HG03558 (cell line): ENCODE measurements around the gene CAMK2G.

ENCODE experiments used
- ATAC-seq: cut with Tn5 transposase; IDR thresholded peaks from one replicate; pipeline ENCODE4 v1.9.1; 2021; ENCODE audit warnings: moderate number of reproducible peaks; ENCODE audit not compliant: unreplicated experiment; ENCODE audit errors: extremely low read depth

The CAMK2G gene

DNA sequence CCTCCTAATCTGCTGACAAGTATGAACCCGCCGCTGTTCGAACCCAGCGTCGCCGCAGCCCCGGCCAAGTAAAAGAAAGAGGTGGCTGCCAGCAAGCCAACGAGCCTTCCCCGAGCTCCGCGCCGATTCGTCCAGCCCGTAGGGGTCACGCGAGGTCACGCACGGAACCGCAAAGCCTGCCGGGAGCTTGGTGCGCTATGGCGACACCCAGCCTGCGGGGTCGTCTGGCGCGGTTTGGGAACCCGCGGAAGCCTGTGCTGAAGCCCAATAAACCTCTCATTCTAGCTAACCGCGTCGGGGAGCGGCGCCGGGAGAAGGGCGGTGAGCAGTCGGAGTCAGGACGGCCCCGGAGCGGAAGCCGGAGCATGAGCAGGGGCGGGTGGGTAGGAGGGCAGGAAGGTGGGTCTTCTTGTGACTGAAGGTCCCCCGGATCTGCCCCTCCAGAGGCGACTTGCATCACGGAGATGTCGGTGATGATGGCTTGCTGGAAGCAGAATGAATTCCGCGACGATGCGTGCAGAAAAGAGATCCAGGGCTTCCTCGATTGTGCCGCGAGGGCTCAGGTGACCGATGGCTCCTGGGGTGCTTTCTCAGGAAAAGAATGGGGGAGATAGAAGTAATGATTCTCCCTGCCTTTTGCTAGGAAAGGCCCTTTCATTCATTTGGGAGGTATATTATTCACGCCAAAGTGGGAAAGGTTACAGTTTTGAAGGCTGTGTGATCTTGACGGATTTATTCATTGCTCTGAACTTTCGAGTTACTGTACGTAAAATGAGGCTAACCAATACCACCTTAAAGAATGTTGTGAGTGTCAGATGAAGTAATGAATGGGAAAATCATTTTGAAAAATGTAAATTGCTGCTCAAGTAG, 92.2 kb downstream of the CAMK2G start, which contains the start of gene CHCHD1:
Gene CHCHD1 (plus strand): TSS at position 170 of the 870 bp plus-strand sequence. CDS start 28 bp downstream, at position 198.
- no peak for ATAC-seq

- no peak for ATAC-seq
Measured at GRCh38 chr10:73781548-73781878, 92.8 kb downstream of the CAMK2G start.

DNA sequence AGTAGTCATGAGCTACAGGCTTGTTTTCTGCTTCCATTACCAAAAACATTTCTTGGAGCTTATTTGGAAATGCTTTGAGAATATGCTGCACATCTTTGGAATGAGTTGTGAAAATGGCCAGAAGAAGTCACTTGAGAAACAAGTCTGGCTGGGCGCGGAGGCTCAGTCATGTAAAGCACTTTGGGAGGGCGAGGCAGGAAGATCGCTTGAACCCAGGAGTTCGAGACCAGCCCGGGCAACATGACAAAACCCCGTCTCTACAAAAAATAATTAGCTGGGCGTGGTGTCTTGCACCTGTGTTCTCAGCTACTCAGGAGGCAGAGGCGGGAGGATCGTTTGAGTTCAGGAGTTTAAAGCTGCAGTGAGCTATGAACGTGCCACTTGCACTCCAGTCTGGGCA, 93.4 kb downstream of the CAMK2G start:
- ATAC-seq, result no peak

DNA sequence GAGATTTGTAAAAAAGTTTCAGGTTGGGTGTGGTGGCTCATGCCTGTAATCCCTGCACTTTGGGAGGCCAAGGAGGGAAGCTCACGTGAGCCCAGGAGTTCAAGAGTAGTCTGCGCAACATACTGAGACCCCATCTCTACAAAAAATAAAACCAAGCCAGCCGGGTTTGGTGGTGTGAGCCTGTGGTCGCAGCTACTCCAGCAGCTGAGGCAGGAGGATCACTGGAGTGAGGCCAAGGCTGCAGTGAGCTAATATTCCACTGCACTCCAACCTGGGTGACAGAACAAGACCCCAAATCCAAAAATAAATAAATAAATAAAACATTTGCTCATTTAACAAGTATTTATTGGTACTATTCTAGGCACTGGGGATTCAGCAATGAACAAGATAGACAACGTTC, 94.1 kb downstream of the CAMK2G start:
- ATAC-seq, result no peak

- no peak for ATAC-seq
Measured at GRCh38 chr10:73779539-73780197, 94.7 kb downstream of the CAMK2G start.

GRCh38 chr10:73779018-73779417, 95.3 kb downstream of the CAMK2G start:
- no peak for ATAC-seq

- ATAC-seq, result no peak
Measured at GRCh38 chr10:73774637-73775036, 99.7 kb downstream of the CAMK2G start.

GRCh38 chr10:73773152-73773879, 101.0 kb downstream of the CAMK2G start:
- ATAC-seq, result no peak

GRCh38 chr10:73772281-73773151, 101.8 kb downstream of the CAMK2G start:
- no peak for ATAC-seq

GRCh38 chr10:73771722-73772280, 102.6 kb downstream of the CAMK2G start:
- no peak for ATAC-seq

DNA sequence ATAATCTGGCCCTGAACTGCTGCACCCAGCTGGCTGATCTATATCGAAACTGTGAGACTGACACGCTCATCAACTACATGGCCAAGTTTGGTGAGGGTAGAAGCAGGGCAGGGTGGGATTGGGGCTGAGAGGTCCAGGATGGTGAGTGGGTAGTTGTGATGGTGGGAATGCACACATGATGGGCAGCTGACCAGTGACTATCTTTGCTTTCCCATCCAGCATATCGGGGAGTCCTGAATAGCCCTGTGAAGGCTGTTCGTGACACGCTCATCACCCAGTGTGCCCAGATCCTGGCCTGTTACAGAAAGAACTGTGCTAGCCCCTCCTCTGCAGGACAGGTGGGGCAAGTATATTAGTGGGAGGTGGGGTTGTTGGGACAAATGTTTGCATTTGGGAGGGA, 105.0 kb downstream of the CAMK2G start:
- no peak for ATAC-seq

GRCh38 chr10:73768881-73769280, 105.5 kb downstream of the CAMK2G start:
- no peak for ATAC-seq

DNA sequence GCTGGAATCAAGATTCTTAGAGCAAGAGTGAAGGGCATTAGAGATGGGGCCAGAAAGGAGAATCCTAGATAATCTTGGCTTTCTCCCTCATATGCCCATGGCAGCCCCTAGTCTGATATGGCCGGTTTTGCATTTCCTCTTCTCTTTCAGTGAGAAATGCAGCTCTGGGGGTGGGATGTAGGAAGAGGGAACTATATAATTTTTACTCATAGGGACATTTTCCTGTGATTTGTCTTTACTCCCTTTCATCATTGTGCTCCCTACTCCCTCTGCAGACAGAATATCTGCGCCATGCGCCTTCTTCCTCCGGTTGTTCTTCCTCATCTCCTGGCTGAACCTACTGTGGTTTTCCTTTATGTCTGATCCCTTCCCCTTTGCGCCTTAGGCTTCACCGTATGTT, 109.3 kb downstream of the CAMK2G start:
- no peak for ATAC-seq

DNA sequence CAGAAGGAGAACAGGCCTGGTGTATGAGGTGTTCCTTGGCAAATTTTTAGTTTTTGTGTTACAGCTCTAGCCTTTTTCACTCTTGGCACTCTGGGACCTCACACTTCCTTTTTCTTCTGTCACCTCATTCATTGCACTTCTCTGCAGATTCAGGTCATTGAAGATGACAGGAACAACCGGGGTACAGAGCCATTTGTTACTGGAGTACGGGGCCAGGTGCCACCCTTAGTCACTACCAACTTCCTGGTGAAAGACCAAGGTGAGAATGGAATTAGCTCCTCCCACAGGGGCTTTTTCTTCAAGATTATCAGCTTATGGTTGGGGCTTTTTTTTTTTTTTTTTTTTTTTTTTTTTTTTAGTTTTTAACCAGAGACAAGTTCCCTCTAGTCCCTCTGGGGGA, 111.0 kb downstream of the CAMK2G start:
- ATAC-seq, result no peak

GRCh38 chr10:73762915-73763314, 111.4 kb downstream of the CAMK2G start:
- no peak for ATAC-seq
